Superior temporal gyrus (tissue), 1 donor: Measurements from ENCODE around the gene SPRY1.

Experiments
- DNase-seq: peaks from one replicate; pipeline ENCODE4 v3.0.0-alpha.2; 2016; ENCODE audit errors: extremely low spot score

Gene SPRY1

DNA sequence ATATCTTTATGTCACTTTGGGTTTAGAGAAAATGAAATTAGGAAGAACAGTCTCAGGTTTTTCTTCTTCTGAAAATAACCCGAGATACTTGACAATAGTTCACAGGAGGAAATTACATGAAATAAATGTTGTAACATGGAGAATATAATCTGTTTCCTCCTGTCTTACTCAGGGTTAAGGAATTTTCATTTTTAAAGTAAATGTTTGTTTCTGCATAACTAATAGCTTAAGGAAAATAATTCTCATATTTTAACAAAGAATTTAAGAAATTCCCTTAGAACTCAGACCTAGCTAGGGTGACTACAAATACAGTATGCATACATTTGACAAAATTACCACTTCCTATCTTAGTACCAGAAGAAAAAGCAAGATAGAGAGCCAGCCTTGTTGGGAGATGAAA lies 17.2 kb upstream of the SPRY1 start:
- DNase-seq: no peak

GRCh38 chr4:123380728-123381716 lies 15.6 kb upstream of the SPRY1 start:
- DNase-seq: no peak

DNA sequence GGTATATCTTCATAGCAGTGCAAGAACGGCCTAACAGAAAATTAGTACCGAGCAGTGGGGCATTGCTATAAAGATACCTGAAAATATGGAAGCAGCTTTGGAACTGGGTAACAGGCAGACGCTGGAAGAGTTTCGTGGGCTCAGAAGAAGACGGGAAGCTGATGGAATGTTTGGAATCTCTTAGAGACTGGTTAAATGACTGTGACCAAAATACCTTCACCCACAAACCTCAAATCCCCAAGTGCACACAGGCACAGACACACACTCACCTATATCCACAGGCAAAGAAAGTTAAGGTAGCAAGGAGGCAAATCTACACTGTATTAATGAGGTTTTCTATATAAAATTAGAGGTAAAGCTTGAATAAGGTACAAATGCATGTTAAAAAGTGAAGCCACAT lies 14.6 kb upstream of the SPRY1 start:
- no peak for DNase-seq

DNA sequence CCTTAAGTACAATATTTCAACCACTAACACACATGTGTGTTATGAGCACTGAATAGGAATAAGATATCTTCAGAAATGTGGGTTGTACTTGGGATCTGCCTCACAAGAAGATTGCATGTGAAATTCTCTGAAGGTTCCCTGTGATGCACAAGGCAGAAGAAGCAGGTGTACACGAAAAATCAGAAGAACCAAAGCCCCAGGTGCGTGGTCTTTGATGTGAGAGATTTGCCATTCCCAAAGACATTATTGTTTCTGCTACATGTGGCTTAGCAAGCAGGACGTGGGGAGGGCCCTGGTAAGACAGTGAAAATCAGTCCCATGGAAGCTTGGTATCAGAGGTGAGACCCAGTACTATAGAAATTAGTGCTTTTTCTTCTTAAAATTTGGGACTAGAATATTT lies 13.0 kb upstream of the SPRY1 start:
- no peak for DNase-seq

GRCh38 chr4:123386609-123387008 lies 10.0 kb upstream of the SPRY1 start:
- no peak for DNase-seq

DNA sequence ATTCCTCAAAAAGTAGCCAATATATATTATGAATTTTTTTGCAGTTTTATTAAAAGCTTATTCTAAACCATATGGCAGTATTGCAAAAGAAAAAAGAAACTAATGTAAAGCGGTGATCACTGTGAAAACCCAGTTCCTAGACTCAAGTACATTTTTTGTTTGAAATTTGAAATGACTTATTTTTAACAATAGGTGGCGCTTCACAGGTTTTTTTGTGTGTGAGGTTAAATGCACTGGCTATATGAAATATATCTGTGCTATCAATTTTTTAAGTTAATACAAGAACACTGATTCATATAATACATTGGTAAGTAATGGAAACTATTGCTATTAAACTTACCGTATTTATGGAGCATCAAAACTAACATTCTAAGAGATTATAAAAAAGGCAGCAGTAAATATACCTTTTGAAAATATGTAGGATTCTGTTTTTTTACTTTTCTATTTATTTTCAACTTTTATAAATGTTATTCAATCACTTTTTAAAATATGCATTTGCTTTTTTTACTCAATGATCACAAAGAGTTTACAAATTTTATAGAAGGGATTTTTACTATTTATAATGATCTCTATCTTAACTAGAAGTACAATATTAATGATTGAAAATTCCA lies 5.6 kb upstream of the SPRY1 start:
- DNase-seq: peak; percentile 37

DNA sequence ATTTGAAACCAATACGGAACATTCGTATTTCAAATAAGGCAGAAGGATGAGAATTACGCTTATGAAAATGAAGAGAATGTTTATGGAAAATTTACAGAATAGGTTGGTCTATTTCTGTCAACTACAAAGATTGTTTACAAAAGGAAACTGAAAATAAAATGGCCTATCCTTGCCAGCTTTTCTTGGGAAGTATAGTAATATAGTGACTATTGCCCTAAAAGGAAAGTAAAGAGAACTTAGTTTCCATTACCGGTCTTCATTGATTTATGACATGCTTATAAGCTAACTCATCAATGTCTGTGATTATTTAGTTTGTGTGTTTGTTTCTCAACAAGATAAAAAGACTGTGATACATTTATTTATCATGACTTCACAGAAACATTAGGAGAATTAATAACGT lies 2.9 kb upstream of the SPRY1 start:
- no peak for DNase-seq

- DNase-seq: no peak
Observed at GRCh38 chr4:123397144-123398065, 810 bp downstream of the SPRY1 start.

GRCh38 chr4:123398066-123398852 lies 1.7 kb downstream of the SPRY1 start:
- DNase-seq: no peak

DNA sequence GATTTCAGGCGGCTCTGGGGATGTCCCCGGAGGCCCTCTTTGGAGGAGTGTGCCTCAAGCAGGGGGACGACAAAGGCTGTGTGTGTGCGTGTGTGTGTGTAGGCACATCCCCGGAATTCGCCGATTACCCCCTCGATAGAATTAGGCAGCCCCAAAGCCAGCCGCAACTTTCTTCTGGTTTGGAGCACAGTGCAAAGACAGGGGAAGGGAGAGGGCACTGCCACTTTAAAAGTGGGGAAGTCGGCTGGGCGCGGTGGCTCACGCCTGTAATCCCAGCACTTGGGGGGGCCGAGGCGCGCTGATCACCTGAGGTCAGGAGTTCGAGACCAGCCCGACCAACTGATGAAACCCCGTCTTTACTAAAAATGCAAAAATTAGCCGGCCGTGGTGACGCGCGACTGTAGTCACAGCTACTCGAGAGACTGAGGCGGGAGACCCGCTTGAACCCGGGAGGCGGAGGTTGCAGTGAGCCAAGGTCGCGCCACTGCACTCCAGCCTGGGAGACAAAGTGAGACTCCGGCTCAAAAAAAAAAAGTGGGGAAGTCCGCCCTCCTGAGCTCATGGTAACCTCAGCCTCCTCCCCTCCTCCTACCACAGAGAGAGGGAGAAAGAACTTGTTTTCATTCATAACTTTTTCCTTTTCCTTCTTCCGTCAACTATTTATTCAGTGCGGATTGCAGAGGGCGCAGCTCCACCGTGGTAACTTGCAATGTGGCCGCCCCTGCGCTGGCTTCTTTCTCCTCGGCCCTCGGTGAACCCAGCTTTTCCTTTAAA lies 2.4 kb downstream of the SPRY1 start:
- DNase-seq: peak; percentile 58

DNA sequence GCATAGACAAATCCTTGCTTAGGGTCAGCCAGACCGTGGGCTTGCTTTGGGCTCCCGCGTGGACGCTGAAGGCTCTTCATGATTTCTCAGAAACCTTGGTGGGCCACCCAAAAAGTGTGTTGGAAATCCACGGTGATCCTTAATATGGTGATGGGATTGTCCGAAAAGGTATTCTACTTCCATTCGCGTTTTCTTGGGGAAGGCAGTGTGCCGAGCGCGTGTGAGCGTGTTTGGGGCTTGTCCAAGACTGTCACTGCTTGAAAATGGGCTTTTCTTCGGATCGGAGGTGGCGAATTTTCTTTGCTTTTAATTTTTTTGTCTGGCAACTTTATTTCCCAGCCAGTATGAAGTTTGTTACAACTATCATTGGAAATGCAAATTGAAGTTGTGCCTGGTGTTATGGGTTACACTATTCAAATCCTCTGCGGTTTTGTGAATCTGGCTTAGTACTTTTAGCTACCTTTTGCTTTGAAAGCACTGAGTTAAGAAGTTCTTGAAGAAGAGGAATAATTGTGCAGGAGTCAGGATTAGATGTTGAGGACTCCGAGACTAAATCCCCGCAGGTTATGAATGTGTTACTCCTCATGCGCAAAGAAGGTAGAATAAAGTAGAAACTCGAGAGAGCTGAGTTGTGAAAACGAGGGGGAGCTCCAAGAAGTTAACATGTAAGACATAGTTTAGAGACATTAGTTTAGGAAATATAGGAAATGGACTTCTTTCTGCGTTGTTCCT lies 3.2 kb downstream of the SPRY1 start:
- peak; percentile 46 for DNase-seq

GRCh38 chr4:123401271-123402120 lies 4.9 kb downstream of the SPRY1 start:
- DNase-seq: no peak

GRCh38 chr4:123402121-123402465 lies 5.5 kb downstream of the SPRY1 start:
- no peak for DNase-seq

DNA sequence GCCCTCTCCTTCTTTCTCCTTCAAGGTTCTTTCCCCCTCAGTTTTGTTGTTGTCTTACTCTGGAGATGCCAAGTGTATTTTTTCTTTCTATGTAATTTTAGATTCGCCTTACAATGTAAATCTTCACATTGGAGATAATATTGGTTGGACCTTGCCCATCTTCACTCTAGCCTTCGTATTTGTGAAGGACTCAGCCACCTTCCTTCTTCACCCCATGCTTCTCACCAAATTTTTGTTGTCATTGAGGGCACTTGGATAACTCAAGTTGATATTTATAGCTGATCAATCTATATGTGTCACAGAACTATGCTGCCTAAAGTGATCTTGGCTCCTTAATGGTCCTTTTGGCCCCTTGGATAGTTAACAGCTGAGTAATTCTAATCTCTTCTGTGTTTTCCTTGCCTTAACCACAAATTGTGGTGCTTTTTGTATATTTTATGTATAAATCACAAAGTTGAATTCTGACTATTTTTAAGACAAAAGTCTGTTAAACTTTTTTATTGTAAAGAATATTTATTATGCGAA lies 6.5 kb downstream of the SPRY1 start:
- no peak for DNase-seq

GRCh38 chr4:123404533-123404932 lies 7.9 kb downstream of the SPRY1 start:
- peak; percentile 9 for DNase-seq

- peak; percentile 11 for DNase-seq
Observed at GRCh38 chr4:123405267-123405865, 8.8 kb downstream of the SPRY1 start.

GRCh38 chr4:123406872-123407271 lies 10.3 kb downstream of the SPRY1 start:
- no peak for DNase-seq

GRCh38 chr4:123408471-123409084 lies 12.0 kb downstream of the SPRY1 start:
- DNase-seq: no peak
